NCI-H1930 (cell line): Measurements from ENCODE around the gene STON2.
"Not testable (repeated sequence)": the region's sequence is repeated elsewhere in the genome, so short reads cannot be mapped to it uniquely, and the experiment has no call there.

ENCODE experiments used
- DNase-seq, 2 experiments: peaks; one replicate each; lab custom pipeline; 2025; lab: John Stamatoyannopoulos, UW

STON2 gene

DNA sequence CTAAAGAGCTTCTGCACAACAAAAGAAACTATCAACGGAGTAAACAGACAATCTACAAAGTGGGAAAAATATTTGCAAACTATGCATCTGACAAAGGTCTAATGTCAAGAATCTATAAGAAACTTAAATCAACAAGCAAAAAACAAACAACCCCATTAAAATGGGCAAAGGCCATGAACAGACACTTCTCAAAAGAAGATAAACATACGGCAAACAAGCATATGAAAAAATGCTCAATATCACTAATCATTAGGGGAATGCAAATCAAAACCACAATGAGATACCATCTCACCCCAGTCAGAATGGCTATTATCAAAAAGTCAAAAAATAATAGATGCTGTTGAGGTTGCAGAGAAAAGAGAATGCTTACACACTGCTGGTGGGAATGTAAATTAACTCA is 20.1 kb downstream of the STON2 start:
- not testable (repeated sequence) for DNase-seq

DNA sequence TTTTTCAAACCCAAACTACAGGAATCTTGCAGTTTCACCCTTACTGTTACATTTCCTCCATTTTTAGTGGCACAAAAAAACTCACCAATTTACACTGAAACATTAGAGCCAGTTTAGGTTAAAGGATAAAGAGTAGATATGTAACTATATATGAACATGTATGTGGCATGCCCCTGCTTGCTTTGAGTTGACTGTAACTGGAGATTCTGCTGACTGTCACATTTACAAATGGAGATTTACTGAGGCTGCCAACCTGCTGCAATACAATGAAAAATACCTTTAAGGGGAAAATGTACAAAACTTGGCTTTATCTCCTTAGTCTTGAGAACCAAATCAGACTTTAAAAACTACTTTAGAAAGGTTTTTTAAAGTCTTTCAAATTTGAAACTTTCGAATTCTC is 28.3 kb downstream of the STON2 start:
- no peak for DNase-seq

DNA sequence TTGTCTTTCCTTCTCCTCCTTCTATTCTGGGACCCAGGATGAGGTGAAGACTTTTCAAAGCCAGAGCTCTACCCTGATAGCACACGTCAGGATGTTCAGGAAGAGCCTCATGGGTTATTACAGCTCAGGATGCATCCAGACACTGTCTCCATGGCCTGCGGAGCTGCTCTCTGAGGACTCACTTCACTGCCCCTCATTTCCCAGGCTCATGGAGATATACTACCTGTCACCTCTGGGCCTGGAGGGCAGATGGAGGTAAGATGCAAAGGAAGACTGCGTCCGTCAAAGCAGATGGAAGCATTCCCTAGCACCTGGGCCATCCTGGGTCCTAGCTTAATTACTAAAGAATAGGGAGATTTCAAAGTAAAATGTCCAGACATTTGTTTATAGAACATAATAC is 32.6 kb downstream of the STON2 start:
- no peak for DNase-seq

DNA sequence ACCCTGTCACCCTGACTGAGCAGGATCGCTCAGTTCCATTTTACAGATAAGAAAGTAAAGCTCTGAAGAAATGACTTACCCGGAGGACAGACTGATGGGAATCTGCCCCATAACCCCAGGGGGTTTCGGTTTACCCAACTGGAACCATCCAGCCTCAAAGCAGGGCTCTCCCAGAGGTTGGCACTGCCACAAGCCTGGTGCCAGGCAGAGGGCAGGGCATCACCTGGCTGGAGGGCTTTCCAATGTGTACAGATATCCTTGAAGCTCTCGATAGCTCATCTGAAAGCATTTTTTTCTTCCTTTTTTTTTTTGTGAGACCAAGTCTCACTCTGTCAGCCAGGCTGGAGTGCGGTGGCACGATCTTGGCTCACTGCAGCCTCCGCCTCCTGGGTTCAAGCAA is 33.2 kb downstream of the STON2 start:
- no peak for DNase-seq

DNA sequence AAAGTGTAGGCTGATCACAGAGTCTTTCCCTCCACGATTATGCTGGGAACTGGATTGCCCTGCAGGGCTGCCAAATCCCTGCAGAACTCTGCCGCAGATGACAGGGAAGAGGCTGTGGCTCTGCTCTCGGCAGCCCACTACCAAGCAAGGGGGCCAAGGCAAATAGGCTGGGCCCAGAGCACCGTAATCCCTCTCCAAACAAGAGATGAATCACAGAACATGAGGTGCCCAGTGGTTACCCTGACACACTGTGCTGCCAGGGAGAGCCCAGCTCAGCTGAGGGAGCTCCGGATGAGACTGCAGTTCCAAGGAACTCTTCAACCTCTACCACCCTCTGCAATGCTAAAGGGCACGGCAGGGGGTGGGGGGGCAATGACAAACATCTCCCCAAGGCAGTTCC is 33.9 kb downstream of the STON2 start:
- DNase-seq = no peak

DNA sequence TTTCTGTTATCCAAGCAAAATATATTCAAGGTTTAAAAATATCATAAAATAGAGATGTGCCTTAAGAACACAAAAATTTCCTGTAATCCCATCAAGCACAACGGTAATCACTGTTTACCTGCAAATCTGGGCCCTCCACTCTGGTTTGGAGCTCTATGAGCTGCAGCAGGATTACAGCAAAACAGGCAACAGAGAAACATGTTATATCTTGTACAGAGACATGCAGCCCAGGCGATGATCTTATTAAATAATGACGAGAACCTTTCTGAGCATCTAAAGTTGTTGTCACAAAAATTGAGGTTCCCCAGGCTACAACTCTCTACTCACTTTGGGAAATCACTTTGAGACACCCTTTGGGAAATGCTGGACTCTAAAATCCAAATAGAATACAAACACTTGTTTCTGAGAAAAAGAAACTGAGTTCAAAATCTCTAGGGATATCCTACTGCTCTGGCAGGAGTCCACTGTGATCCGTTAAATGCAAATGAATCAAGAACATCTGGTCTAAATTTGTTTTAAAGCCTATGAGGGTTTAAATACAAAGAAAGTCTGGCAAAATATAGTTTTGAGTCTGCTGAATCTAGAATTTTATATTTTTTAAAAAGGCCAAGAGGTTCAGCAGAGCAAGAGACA is 36.3 kb downstream of the STON2 start:
- DNase-seq = no peak

DNA sequence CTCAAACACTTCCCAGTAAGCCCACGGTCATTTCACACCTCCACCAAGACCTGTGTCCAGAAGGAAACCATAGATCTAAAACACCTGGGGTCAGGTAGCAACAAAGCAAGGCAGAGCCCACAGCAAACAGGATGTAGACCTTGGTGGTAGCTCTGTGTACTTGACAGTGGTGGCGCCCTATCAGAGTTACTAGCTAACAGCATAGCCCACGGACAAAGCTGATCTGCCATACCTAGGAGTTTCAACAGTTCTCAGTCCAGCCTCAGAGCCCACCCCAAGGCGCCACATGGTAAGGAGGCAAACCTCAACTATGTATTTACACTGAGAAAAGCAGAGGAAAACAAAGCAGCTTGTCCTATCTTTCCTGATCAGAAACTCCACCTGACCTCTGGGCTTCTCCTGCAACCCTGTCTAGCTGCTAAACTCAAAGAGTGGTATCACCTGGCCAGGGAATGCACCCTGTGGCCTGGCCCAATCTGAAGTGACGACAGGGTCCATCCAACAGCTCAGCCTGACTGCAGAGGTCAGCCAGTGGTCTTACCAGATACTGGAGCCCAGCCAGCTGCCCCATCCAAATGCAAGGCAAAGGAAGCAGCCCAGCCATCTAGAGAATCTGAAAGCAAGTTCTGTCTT is 46.3 kb downstream of the STON2 start:
- no peak for DNase-seq

DNA sequence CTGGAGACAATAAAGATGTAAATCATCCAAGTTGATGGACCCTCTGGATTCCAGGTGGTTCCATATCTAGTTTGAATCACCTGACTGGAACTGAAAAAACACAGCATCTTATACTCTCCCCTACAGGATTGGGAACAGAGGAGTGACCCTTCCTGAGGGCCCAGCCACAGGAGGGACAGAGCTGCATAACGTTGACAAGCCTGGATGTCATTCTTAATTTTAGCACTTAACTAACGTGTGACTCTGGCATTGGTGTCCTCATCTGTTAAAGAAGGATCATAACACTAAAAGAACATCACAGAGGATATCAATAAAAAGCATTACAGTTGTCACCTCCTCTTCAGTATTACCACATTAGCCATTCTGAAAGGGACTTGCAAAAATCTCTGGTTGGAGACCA is 47.7 kb downstream of the STON2 start:
- DNase-seq = no peak

DNA sequence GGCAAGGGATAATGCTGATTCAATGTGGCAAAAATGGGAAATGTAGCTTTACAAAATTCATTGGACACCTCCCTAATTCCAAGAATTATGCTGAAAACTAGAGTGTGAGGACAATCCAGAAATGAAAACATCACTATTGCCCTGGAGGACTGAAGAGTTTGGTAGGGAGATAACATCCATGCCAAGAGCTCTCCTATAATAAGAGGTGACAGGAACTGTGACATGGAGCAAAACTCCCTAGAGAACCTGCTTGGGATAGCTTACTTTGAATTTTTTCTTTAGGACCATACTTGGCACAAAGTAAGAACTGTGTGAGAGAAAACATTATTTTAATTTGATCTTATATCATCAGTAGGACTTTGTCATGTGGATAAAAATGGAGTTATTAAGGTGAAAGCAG is 48.9 kb downstream of the STON2 start:
- DNase-seq = no peak

DNA sequence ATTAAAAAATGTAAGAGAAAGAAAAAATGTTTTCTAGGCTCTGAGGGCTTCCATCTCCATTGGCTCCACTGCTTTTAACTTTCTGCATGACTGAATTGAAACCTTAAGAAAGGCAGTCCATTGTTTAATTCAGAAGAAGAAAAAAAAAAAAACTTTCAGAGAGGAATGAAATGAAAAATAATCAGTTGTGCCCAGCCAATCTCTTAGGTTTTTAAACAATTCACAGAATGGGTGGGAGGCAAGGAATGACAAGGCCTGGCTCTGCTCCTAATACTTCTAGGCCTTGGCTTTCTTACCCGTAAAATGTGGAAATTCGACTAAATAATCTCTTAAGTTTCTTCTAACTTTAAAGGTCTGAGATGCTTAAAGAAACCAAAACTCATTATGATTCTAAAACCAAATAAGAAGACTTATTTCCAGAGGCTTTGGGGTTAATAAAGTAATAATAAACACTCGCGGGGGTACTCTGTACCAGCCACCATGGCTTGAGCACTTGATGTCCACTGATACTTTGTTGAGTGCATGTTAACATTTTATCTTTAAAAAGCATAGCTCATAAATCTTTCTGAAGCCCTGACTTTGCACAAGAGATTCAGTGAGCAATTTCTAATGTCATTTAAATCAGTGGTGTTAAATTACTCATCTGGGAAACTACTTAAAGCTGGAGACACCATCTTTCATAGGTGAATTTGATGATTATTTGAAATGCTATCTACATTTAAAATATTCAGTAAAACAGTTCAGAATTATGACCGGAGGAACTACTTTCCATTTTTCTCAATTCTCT is 49.6 kb downstream of the STON2 start:
- DNase-seq = no peak

DNA sequence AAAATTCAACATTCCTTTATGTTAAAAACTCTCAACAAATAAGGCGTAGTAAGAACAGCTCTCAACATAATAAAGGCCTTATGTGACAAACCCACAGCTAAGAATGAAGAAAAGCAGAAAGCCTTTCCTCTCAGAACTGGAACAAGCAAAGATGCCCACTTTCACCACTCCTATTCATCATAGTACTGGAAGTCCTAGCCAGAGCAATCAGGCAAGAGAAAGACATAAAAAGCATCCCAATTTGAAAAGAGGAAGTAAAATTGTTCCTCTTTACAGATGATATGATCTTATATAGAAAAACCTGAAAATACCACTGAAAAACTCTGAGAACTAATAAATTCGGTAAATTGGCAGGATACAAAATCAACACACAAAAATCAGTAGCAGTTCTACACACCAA is 52.1 kb downstream of the STON2 start:
- no peak for DNase-seq

DNA sequence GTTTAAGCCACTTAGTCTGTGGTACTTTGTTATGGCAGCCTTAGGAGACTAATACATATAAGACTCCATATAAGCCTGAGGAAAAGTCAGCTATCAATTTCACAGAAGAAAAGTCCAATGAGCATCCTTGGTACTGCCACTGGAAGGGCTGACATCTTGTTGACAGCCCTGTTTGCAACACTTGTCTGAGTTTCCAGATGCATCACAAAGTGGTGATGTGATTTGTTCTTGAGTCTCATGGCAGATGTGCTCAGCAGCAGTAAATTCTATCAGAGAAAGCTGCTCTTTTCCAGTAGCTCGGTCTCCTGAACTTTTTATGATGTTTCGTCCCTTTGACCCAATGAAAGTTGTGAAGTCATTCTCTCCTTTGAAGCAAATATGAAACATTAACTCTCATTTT is 54.3 kb downstream of the STON2 start:
- no peak for DNase-seq

DNA sequence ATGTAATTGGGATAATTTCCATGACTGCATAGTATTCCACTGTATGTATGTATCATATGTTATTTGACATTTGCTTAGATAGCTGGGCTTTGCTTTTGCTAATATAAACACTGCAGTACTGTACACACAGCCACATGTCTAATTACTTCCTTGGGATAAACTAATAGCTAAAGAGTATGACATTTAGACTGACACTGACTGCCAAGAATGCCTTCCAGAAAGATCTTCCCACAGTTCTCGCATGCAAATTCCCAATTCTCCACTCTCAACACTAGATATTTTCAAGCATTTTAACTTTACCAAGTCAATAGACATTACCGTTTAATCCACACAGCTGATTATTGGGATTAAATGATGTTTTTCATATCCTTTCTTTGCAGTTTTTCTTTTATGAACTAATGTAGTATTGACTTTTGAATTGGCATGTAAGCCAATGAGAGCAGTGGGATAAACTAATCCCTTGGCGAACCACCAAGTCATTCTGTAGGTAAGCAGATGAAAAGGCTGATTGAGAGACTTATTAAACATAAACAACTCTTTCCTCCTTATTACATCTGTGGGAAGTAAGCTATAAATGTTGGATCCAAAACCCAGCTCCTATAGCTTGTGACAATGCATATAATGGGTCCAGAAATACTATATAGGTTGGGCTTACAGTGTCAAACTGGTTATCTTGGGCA is 55.5 kb downstream of the STON2 start:
- DNase-seq = no peak

DNA sequence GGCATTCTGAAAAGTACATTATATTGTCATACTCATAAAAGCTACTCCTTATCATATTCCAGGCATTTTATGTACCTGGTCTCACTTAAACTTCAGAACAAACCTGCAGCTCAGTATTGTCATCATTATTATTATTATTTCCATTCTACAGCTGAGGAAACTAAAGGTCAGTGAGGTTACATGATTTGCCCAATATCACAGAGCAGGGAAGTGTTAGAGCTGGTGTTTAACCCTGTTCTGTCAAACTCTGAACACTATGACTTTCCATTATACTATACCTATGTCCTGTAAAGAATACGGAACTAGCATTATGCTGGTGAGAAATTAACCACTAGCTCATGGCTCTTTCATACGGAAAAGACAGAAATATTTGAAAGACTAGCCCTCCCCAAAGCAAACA is 56.4 kb downstream of the STON2 start:
- no peak for DNase-seq

DNA sequence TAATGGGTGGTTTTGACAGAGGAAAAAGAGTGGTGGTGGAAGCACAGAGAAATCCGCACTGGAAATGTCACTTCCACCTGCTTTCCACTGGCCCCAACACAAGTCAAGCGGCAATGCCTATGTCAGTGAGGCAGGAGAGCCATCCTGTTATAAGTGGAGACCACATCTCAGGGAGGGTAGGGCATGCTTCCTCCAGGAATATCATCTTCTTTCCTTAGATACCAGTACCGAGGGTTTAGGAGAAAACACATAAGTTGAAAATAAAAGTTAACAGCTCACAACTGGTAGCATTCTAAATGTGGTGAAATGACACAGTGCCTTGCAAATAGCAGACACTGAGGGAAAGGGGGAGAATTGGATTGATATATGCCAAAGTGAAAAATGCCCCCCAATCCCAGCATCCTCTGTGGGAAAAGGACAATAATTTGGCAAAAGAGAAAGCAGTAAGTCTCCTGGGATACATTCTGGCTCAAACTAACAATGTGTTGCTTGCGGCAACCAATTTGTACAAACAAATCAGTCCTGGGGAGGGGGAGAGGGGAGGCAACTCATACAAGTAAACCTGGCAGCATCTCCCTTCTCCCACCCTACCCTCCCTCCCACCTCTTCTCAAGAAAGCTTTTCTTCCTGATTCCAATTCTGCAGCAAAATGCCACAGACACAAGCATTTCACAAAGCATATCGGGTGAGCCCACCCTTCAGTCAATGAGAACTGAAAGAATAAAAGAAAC is 57.1 kb downstream of the STON2 start:
- DNase-seq = no peak

DNA sequence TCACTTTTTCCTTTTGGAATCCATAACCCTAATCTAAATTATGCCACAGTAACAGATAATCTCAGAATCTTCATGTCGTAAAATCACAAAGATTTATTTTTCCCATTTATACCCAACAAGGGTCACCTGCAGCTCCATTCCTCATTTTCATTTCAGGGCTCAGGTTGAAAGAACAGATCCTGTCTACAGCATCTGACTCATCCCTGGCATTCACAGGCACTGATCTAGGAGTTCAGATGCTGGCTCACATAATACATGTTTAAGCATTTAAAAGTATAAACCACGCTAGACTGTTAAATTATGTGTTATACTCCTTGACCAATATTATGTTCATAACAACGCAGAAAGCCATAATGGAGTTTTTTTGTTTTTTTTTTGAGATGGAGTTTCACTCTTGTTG is 58.3 kb downstream of the STON2 start:
- no peak for DNase-seq

DNA sequence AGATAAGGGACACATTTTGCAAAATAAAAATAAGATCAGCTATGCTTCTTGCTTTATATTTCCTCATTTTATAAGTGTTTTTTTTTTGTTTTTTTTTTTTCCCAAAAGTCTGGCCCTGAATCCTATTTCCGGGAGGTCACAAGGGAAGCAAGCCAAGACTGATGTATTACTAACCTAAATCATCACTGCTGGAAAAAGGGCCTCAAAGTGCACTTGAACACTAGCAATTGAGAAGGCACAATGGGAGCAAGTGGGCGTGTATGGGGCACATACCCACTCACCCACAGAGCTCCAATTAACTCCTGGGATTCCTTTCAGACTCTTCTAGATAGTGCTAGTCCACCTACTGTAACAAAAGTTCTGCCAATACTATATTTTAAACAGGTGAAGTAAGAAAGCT is 58.8 kb downstream of the STON2 start:
- DNase-seq = no peak

DNA sequence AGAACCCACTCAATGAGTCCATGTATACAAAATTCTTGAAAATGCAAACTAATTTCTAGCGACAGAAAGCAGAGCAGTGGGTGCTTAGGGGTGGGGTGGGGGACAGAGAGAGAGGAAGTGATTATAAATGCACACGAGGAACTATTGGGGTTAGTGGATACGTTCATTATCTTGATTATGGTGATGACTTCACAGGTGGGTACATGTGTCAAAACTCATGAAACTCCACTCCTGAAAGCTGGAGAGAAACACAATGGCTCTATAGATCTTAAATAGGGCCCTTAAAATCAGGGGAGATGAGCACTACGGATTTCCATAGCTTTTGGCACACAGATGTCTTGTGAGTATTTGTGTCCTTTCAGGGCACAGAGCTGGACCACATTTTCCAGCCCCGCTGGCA is 59.9 kb downstream of the STON2 start:
- no peak for DNase-seq

DNA sequence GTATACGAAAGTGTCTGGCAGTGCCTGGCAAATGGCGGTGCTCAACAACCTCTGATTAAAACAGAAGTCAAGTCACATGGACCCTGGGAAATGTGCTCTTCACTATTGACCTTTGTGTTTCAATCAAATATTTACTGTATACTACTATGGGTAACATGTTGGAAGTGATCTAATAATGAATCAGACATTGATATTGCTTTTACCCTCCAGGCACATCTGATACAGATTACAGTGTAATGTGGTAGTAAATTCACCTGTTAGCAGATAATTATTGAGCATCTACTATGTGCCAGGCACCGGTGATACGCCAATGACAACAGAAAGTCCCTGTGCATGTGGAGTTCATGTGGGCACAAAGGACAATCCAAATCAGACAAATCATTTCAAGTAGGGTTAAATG is 63.1 kb downstream of the STON2 start:
- no peak for DNase-seq

DNA sequence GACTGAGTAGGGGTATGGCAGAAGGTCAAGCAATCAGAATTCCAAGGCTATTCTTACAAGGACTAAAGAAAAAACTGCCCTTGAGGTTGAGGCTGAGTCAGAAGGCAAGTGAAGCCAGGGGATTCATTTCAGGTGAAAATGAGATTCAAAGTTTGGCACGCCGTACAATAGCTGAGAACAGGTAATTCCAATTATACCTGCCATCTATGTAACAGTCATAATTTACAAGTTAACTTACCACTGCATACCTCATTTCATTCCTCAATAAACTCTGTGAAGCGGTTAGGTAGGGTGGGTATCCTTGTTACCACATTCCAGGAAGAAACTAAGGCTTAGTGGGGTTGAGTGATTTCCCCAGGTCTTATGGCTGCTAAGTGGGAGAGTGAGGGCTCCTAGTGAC is 64.1 kb downstream of the STON2 start:
- no peak for DNase-seq

DNA sequence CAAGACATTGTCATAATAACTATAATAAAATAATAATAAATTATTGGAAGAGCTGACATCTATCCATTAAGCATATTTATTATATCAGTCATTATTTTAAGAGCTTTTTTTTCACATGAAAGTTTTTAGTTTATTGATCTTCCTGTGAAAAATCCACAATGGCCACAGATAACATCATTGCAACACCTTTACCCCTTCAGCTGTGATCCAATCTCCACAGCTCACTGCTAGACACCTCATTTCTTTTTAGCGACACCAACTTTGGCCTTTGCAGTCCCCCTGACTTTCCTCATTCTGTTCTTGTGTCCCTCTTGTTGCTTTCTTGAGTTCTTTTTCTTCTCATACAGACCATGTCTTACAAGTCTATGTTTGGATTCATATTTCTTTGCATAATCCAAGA is 67.4 kb downstream of the STON2 start:
- DNase-seq = no peak
